Stimulated activated naive CD8-positive, alpha-beta T cell treated with anti-CD3 and anti-CD28 coated beads, Interleukin-15, Interleukin-2, amounts not matched to agents 100 U/mL and 50 U/mL, for 24 hours (primary cell): ENCODE measurements around the gene FBXO42.
"Not testable (repeated sequence)": the region's sequence is repeated elsewhere in the genome, so short reads cannot be mapped to it uniquely, and the experiment has no call there.

ENCODE experiments used
- ATAC-seq: fragments of 150-1000 bp; cut with Tn5 transposase; one replicate; pipeline ENCODE4 v1.10.0; 2021
- DNase-seq: peaks from one replicate; pipeline ENCODE4 v3.0.0; 2021

FBXO42 gene

DNA sequence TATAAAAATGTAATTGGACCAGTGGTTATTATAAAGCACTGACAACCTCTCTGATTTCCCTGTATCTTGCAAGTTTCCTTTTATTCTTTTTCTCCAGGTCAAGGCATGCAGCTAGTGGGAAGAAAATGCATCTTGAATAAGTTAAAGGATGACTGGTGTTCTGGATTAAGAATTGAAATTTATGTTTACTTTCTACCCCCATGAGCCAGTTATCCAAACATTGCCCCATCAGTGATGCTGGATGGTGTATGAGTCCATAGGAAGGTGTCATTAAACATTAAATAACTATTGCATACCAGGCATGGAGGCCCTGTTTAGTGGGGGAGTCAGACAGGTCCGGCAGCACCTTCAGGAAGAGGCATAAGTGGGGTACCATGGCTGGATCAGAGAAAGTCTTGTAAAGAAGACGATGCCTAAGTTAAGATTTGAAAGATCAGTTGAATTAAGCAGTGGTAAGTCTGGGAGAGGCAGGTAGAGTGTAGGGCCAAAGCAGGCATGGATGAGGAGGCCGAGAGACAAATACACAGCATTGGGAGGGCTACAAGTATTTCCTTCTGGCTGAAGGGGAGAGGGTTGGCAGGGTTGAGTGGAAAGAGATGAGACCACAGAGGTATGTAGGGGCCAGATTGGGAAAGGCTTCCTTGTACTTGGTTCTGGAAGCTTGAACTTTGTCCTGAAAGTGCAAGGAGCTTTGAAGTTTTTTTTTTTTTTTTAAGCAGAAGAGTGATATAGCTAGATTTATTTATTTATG is 20.4 kb upstream of the FBXO42 start:
- ATAC-seq, result no peak

DNA sequence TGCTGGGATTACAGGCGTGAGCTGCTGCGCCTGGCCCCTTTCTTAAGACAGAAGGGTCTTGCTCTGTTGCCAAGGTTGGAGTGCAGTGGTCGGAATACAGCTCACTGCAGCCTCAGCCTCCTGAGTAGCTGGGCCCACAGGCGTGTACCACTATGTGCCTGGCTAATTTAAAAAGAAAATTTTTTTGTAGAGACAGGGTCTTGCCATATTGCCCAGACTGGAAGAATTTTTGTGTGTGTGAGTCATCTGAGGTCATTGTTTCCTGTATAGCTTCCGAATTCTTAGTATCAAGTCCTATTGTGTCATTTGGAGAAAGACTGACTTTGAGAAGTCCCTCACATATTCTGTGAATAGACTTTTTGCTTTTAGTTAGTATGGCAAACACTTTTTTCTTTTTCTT is 19.4 kb upstream of the FBXO42 start:
- DNase-seq, result no peak

More for the DNA sequence above, 20.4 kb upstream of the FBXO42 start:
- no peak for DNase-seq

DNA sequence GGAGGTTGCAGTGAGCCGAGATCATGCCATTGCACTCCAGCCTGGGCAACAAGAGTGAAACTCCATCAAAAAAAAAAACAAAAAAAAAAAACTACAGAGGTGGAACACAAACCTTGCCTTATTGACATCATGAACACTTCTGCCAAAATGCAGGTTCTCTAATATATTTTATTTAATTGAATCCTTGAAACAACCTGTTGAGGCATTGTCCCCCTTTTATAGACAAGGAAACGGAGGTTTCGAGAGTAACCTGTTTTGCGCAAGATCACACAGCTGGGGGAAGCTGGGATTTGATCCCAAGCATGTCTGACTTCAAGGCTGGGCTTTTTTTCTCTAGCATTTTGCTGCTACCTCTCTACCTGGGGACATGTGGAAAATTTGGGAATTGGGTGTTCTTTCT is 17.5 kb upstream of the FBXO42 start:
- ATAC-seq, result no peak
- no peak for DNase-seq

More for the DNA sequence above, 19.4 kb upstream of the FBXO42 start:
- ATAC-seq, result peak; percentile 5

DNA sequence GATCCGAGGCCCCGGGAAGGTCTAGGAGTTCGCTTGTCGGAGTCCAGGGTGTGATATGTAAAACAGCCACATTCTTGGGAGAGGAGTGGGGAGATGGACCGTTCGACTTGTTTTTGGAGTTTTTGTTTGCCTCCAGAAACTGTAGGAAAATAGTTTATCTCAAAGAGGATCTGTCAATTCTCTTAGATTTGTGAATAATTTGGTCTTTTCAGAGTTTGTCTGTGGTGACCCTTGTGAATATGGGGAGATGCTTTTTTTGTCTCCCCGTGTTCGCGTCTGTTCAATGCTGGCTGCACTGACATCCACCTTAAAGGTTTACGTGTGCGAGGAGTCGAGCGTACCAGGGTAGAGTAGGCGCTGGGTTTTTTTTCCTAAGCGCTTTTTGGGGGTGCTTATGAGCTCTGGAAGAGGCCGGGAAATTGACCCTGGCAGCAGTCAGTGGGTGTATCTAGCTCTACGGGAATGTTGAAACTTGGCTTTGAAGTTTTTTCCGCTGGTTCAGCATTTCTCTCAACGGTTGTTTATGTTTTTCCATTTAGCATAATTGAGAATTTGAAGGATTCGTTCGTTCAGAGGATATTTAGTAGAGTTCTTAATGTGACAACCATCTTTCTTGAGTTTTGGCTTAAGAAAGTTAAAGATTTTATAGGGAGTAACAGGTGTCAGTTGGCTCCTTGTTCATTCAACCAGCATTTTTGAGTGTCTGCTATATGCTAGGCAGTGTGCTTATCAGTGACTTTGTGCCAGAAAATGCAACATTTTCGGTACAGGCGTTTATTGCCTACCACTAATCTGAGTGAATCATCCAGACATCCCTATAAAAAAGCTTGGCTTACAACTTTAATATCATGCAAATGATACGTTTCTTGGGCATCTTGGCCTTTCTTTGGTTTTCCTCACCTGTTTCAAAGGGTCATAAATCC is 15.9 kb upstream of the FBXO42 start:
- ATAC-seq (no peak), DNase-seq (no peak)

DNA sequence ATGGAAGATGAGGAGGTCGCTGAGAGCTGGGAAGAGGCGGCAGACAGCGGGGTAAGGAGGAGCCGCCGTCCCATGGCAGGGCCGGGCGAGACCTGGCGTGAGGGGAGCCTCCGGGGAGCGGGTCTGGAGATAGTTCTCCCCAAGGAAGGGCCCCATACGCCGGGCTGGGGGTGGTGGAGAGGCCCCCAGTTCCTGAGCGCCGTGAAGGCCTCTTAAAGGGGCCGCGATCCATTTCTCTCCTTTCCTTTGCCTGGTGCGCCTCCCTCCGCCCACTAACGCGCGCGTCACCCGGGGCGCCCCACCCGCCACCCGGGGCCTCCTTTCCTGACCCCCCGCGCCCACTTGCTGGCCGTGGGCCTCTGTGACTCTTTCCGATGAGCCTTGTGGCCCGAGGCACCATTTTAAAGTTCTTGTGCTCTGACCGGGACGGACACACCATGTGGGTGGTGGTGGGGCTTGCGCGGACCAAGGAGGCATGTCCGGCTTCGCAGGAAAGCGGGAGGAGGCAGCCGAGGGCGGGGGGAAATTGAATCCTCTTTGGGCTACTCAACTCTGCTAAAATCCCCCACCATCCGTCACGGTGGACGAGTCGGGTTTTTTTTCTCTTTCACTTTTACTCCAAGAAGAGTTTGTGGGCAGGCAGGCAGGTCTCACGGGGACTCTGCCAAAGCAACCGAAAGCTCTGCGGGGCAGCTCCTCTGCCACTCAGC is 15.1 kb upstream of the FBXO42 start:
- DNase-seq, result peak; percentile 88
- ATAC-seq, result peak; percentile 75

DNA sequence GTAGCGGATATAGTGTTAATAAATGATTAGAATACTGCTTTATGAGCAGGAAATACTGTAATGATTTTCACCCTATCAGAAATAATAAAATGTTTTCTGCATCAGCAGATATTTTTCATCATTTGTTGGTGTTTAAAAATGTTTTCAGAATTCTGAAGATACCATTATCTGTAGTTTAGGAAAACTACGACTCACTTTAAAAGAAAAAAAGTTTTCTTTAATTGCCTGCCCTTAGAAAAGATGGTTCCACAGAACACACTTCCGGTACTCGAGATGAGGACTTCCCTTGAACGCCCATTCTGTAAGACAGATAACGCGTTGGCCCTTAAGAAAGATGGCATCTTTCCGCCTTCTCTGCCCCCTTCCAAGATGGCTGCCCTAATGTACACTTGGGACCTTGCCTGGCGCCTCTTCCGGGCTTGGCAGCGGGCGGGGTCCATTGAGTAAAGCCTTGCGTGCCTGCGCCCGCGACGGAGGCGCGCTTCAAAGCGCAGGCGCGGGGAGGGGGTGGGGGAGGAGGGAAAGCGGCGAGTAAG is 14.5 kb upstream of the FBXO42 start, which contains the start of gene SZRD1:
SZRD1 (plus strand) TSS at position 521 of the 536 bp plus-strand sequence. CDS start 16 bp downstream, outside the sequence.
- ATAC-seq (peak; percentile 90), DNase-seq (peak; percentile 93)

DNA sequence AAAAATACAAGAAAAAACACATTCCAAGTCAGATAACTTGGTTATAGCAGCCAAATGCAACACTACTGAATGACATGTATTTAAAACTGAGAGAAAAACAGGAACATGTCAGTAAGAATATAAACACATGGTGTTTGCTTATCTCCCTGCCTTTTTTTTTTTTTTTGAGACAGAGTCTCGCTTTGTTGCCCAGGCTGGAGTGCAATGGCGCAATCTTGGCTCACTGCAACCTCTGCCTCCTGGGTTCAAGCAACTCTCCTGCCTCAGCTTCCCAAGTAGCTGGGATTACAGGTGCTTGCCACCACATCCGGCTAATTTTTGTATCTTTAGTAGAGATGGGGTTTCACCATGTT is 12.8 kb upstream of the FBXO42 start:
- not testable (repeated sequence) for ATAC-seq

DNA sequence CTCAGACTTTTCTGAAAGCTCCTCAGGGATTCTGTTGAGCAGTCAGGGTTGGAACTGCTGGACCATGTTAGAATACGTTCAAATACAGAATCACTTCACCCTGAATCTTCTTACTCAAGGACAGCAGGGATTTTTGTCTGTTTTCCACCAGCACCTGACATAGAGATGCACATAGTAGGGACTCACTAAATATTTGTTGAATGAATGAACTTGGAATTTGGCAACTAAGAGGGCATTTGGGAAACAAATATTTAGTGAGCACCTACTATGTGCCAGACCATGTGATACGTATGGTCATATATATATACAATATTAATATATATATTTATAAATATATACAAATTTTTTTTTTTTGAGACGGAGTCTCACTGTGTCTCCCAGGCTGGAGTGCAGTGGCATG is 4.6 kb upstream of the FBXO42 start:
- ATAC-seq (no peak), DNase-seq (no peak)

More for the DNA sequence above, 12.8 kb upstream of the FBXO42 start:
- DNase-seq, result not testable (repeated sequence)

DNA sequence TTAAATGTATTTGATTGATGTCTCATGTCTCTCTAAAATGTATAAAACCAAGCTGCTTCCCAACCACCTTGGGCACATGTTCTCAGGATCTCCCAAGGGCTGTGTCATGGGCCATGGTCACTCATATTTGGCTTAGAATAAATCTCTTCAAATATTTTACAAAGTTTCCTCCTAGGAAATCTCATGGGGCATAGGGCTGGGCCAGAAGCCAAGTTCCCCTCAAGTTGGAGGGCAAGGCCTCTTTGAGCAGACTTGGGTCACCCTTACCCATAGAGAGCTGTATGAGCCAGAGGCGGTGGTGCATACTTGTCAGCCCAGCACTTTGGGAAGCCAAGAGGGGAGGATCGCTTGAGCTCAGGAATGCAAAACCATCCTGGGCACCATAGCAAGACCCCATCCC is 2.3 kb upstream of the FBXO42 start:
- ATAC-seq, result no peak
- DNase-seq, result no peak

DNA sequence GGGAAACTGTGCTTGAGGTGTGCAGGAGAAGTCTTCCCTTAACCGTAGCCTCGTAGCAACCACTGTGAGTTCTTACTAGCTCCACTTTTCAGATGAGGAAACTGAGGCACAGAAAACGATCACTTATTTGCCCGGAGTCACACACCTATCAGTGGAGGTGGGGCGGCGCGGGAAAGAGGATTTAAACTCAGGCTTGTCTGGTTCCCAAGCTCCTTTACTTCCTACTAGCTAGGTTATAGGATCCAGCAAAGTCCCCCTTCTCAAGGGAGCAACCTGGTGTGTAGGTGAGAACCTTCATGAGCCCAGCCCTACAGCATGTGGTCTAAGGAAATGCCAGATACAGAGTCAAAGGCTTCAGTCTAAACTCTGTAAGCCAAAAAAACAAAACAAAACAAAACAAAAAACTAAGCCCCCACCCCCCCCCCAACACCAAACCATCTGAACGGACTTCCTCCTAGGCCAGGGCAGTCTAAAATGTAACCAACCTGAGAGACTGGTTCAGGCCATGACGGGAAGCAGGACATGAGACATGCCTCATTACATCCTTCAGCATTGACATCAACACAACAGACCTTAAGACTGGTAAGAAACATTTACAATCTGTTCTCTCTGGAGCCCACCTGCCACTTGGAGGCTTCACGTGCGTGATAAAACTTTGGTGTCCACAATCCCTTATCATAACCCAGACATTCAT is 709 bp upstream of the FBXO42 start:
- DNase-seq (no peak), ATAC-seq (no peak)

DNA sequence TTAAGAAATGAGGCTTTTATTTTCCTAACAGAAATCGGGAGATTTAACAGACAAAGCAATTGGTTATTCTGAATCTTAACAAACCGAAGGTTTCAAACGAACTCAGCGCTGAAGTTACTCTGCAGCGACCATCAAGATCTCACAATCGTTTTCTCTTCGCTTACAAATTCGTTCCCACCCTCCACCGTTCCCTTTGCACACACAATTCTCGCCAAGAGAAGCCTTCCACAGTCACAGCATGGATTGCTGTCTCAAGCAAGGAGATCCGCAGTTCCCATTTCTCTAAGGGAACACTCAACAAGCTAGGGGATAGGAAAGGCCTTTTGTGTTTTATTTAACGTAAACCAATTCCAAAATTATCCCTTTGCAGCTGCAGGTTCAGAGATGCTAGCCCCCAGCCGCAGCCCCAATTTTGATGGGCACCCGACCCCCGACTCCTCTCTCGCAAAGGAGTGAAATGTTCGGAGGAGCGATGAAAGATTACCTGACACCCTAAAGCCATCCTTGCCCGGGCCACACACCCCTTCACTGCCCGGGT is 755 bp downstream of the FBXO42 start:
- ATAC-seq (no peak), DNase-seq (no peak)

DNA sequence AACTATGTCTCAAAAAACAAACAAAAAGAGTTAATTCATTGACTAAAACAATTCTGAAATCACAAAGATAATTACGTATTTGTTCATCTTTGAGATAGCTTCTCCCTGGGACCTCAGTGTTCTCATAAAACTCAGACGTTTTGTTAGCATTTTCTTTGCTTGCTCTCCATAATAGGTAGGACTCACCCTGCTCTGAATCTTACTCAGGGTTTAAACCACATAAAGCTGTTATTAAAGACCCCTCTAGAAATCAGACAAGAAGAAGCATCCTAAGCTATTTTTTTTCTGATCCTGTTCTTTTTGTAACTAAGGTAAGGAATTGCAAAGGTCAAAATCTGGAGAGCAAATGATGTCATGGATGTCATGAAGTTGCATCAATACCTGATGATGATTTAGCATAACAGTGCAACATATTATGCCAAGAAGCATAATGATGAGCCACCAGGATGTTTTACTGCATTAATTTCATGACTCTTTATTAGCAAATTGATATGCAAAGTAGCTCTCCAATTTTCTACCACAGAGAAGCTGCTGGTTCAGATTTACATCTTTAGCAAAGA is 2.4 kb downstream of the FBXO42 start:
- DNase-seq, result no peak
- ATAC-seq, result no peak

DNA sequence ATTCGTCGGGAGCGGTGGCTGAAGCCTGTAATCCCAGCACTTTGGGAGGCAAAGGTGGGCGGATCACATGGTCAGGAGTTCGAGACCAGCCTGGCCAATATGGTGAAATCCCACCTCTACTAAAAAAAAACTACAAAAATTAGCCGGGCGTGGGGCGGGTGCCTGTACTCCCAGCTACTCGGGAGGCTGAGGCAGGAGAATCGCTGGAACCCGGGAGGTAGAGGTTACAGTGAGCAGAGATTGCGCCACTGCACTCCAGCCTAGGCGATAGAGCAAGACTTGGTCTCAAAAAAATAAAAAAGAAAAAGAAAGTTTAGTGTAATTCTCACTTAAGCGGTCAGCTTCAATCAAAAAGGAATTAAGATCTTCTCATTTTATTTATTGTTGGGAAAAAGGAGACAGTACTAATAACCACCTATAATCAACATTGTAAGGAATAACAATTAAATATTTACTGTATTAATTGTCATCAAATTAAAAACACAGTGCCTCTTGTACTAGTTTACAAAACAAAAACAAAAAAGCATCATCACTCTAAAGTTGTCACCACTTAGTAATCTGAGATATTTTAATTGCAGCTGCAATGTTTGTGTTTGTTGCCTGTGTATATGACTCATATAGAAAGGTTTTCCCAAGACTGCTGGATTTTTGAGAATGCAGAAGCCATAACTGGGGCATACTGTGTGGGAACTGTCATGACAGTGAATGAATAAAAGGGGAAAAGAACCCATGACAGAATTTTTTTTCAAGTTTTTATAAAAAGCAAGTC is 3.7 kb downstream of the FBXO42 start:
- no peak for ATAC-seq
- DNase-seq, result no peak

DNA sequence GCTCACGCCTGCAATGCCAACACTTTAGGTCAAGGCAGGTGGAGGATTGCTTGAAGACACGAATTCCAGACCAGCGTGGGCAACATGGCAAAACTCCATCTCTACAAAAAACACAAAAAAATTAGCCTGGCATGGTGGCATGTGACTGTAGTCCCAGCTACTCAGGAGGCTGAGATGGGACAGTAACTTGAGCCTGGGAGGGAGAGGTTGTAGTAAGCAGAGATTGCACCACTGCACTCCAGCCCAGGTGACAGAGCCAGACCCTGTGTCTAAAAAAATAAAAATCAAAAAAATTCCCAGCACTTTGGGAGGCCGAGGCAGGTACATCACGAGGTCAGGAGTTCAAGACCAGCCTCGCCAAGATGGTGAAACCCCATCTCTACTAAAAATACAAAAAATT is 9.0 kb downstream of the FBXO42 start:
- not testable (repeated sequence) for ATAC-seq, DNase-seq

DNA sequence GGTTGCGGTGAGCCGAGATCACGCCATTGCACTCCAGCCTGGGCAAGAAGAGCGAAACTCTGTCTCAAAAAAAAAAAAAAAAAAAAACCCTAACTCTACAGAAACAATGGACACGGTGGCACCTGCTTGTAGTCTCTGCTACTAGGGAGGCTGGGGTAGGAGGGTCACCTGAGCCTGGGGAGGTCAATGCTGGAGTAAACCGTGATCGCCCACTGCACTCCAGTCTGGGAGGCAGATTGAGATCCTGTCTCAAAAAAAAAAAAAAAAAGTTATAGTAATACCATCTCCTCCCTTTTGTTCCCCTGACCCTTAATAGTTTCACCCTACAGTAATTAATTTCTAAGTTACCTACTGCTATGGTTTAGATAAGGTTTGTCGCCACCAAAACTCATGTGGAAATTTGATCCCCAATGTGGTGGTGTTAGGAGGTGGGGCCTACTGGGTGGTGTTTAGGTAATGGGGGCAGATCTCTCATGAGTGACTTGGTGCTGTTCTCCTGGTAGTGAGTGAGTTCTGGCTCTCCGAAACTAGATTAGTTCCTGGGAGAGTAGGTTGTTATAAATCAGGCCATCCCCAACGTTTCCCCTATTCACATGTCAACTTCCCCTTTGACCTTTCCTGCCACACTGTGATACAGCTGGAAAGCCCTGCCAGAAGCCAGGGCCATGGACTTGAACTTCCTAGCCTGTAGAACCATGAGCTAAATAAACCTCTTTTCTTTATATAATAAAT is 9.8 kb downstream of the FBXO42 start:
- DNase-seq (no peak), ATAC-seq (no peak)

DNA sequence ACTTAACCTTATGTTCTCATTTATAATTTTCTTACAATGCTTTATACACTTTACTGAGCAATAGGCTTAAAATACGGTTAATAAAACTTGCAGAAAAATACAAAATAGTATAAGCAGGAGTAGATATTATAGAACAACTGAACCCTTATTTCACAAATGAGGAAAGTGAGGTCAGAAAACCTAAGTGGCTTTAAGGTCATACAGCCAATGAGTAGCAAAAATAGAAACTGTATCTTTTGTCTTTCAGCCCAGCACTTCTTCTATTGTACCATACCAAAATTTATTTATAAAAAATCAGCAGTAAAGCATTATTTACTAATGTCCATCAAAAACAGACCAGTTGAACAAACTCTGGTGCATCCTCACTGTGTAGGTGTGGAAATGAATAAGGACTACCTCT is 11.6 kb downstream of the FBXO42 start:
- DNase-seq (no peak), ATAC-seq (no peak)

DNA sequence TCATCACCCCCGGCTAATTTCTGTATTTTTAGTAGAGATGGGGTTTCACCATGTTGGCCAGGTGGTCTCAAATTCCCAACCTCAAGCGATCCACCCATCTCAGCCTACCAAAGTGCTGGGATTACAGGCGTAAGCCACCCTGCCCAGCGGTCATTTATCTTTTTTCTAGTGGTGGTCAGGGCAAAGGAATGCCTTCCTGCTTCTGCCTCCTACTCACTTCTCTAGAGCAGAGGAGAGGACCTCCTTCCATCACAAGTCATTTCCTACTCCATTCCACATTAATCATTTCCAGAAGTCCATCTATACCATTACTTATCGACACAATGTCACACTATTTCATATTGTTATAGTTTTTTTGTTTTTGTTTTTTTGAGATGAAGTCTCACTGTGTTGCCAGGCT is 13.3 kb downstream of the FBXO42 start:
- no peak for DNase-seq

DNA sequence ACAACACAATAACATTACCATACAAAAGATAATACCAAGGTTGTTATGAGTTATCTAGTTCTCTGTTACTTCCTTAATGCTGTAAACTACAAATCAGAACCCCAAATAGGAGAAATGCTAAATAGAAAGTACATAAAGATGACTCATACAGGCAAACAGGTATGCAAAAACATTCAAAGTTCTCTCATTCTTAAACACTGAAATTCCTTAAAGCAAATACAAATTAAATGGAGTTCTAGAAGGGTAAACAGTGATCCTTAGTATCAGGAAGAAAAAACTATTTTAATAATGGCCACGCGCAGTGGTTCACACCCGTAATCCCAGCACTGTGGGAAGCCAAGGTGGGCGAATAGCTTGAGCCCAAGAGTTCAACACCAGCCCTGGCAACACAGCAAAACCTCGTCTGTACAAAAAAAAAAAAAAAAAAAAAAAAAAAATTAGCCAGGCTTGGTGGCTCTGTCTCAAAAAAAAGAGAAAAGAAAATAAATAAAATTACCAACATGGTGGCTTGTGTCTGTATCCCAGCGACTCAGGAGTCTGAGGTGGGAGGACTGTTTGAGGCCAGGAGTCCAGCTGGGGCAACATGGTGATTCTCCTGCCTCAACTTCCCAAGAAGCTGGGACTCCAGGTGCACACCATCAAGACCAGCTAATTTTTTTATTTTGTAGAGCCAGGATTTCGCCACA is 17.5 kb downstream of the FBXO42 start:
- DNase-seq, result no peak
- no peak for ATAC-seq

More for the DNA sequence above, 13.3 kb downstream of the FBXO42 start:
- ATAC-seq, result no peak
